HG03457 (cell line): ENCODE measurements around the gene TP53RK.

ENCODE experiments used
- ATAC-seq: cut with Tn5 transposase; IDR thresholded peaks from one replicate; pipeline ENCODE4 v1.9.1; 2021; ENCODE audit warnings: moderate number of reproducible peaks; ENCODE audit not compliant: unreplicated experiment

The TP53RK gene

GRCh38 chr20:46666306-46666705, 22.9 kb downstream of the TP53RK start:
- no peak for ATAC-seq

GRCh38 chr20:46665602-46666001, 23.6 kb downstream of the TP53RK start:
- no peak for ATAC-seq

GRCh38 chr20:46663531-46663930, 25.7 kb downstream of the TP53RK start:
- no peak for ATAC-seq

- no peak for ATAC-seq
Measured at GRCh38 chr20:46661659-46662058, 27.6 kb downstream of the TP53RK start.

- ATAC-seq = no peak
Measured at GRCh38 chr20:46660487-46660886, 28.8 kb downstream of the TP53RK start.

- ATAC-seq = no peak
Measured at GRCh38 chr20:46657618-46658017, 31.6 kb downstream of the TP53RK start.

- no peak for ATAC-seq
Measured at GRCh38 chr20:46657137-46657536, 32.1 kb downstream of the TP53RK start.

- ATAC-seq = no peak
Measured at GRCh38 chr20:46652699-46653098, 36.5 kb downstream of the TP53RK start.

- no peak for ATAC-seq
Measured at GRCh38 chr20:46651091-46651962, 37.9 kb downstream of the TP53RK start, which contains the start of gene SLC13A3. Gene SLC13A3, minus strand, starts transcription at chr20:46651459. Its CDS starts 38 bp downstream, at chr20:46651421.

GRCh38 chr20:46650575-46651090, 38.6 kb downstream of the TP53RK start:
- ATAC-seq = no peak

- no peak for ATAC-seq
Measured at GRCh38 chr20:46649965-46650542, 39.2 kb downstream of the TP53RK start.

GRCh38 chr20:46649650-46649949, 39.6 kb downstream of the TP53RK start:
- ATAC-seq = no peak

- no peak for ATAC-seq
Measured at GRCh38 chr20:46648903-46649649, 40.2 kb downstream of the TP53RK start.

- no peak for ATAC-seq
Measured at GRCh38 chr20:46647469-46647868, 41.8 kb downstream of the TP53RK start.

- ATAC-seq = no peak
Measured at GRCh38 chr20:46646659-46647380, 42.4 kb downstream of the TP53RK start.

GRCh38 chr20:46646122-46646521, 43.1 kb downstream of the TP53RK start:
- no peak for ATAC-seq

- no peak for ATAC-seq
Measured at GRCh38 chr20:46644733-46645132, 44.5 kb downstream of the TP53RK start.

- no peak for ATAC-seq
Measured at GRCh38 chr20:46644160-46644559, 45.1 kb downstream of the TP53RK start.

- no peak for ATAC-seq
Measured at GRCh38 chr20:46642969-46643343, 46.3 kb downstream of the TP53RK start.

GRCh38 chr20:46642265-46642968, 46.8 kb downstream of the TP53RK start:
- no peak for ATAC-seq
